GM23338 (cell line): Measurements from ENCODE around the gene MPV17L. TPM values are rescaled to one million over a fixed set of nuclear protein-coding genes. Genes with fewer than 3 reads are reported as not detected.

Source experiments
- ATAC-seq: fragments of 200-7000 bp; cut with Tn5 transposase; 3 replicates; pipeline ENCODE4 v1.9.1; 2020
- DNase-seq: peaks from one replicate; pipeline ENCODE4 v3.0.0-alpha.2; 2015; ENCODE audit warnings: low spot score
- H2AFZ ChIP-seq: fragments of 200-600 bp; sonication (generic); 2 replicates; pipeline ENCODE4 v1.8.0; 2016; ENCODE audit warnings: antibody characterized with exemption, mild to moderate bottlenecking, moderate library complexity
- H3F3A ChIP-seq: fragments of 200-600 bp; sonication (generic); replicated peaks from 2 replicates; pipeline ENCODE4 v1.8.0; 2017; ENCODE audit warnings: antibody characterized with exemption, mixed run types, low read depth
- H3K27ac ChIP-seq: fragments of 200-600 bp; sonication (generic); 2 replicates; pipeline ENCODE4 v1.6.1; 2016; ENCODE audit warnings: low read depth
- H3K27me3 ChIP-seq: fragments of 200-600 bp; sonication (generic); 2 replicates; pipeline ENCODE4 v1.8.0; 2016; ENCODE audit warnings: mild to moderate bottlenecking, mixed run types, moderate library complexity; ENCODE audit not compliant: insufficient read depth
- H3K36me3 ChIP-seq: fragments of 200-600 bp; sonication (generic); 2 replicates; pipeline ENCODE4 v1.8.0; 2016; ENCODE audit warnings: mild to moderate bottlenecking; ENCODE audit not compliant: insufficient read depth
- H3K4me1 ChIP-seq: fragments of 200-600 bp; sonication (generic); 2 replicates; pipeline ENCODE4 v1.8.0; 2016; ENCODE audit warnings: mild to moderate bottlenecking, moderate library complexity; ENCODE audit not compliant: insufficient read depth
- H3K4me2 ChIP-seq: fragments of 200-600 bp; sonication (generic); 2 replicates; pipeline ENCODE4 v1.7.1; 2017; ENCODE audit warnings: mixed run types
- H3K4me3 ChIP-seq: fragments of 200-600 bp; sonication (generic); 2 replicates; pipeline ENCODE4 v1.6.1; 2016; ENCODE audit warnings: mixed run types
- H3K79me2 ChIP-seq: fragments of 200-600 bp; sonication (generic); replicated peaks from 2 replicates; pipeline ENCODE4 v1.8.0; 2017; ENCODE audit warnings: mild to moderate bottlenecking; ENCODE audit not compliant: insufficient read depth
- H3K9me2 ChIP-seq: fragments of 200-600 bp; sonication (generic); 2 replicates; pipeline ENCODE4 v1.8.0; 2017; ENCODE audit not compliant: insufficient read depth
- H4K20me1 ChIP-seq: fragments of 200-600 bp; sonication (generic); replicated peaks from 2 replicates; pipeline ENCODE4 v1.8.0; 2017; ENCODE audit warnings: mild to moderate bottlenecking; ENCODE audit not compliant: insufficient read depth
- H3K27ac Mint-ChIP-seq: 2 replicates; pipeline ENCODE4 v1.8.0; 2020; ENCODE audit warnings: inconsistent platforms, mild to moderate bottlenecking, moderate library complexity, mixed read lengths
- H3K27me3 Mint-ChIP-seq: 3 replicates; pipeline ENCODE4 v1.8.0; 2022; ENCODE audit warnings: low read depth, mild to moderate bottlenecking, moderate library complexity, mixed read lengths, inconsistent platforms; ENCODE audit not compliant: insufficient read depth, poor library complexity
- H3K36me3 Mint-ChIP-seq: 3 replicates; pipeline ENCODE4 v1.8.0; 2021; ENCODE audit warnings: low read depth, mild to moderate bottlenecking, inconsistent platforms, moderate library complexity, mixed read lengths
- H3K4me1 Mint-ChIP-seq: 3 replicates; pipeline ENCODE4 v1.8.0; 2020; ENCODE audit warnings: mild to moderate bottlenecking, inconsistent platforms, mixed read lengths
- H3K4me3 Mint-ChIP-seq: 3 replicates; pipeline ENCODE4 v1.8.0; 2021; ENCODE audit warnings: moderate library complexity, mild to moderate bottlenecking, inconsistent platforms, mixed read lengths
- H3K9me3 Mint-ChIP-seq: 3 replicates; pipeline ENCODE4 v1.8.0; 2020; ENCODE audit warnings: moderate library complexity, mild to moderate bottlenecking, inconsistent platforms, mixed read lengths
- CREB1 ChIP-seq: fragments of 250-450 bp; sonication (Bioruptor Pico); IDR thresholded peaks from 2 replicates; pipeline ENCODE4 v1.5.0; 2020; ENCODE audit warnings: low read depth, mild to moderate bottlenecking, moderate library complexity
- EZH2 ChIP-seq: fragments of 200-600 bp; sonication (generic); IDR thresholded peaks from one replicate; pipeline ENCODE4 v1.8.0; 2017; ENCODE audit warnings: antibody characterized with exemption, mild to moderate bottlenecking, low read depth; ENCODE audit not compliant: unreplicated experiment
- EZH2phosphoT487 ChIP-seq: fragments of 200-600 bp; sonication (generic); IDR thresholded peaks from one replicate; pipeline ENCODE4 v1.8.1; 2018; ENCODE audit warnings: antibody characterized with exemption; ENCODE audit not compliant: unreplicated experiment
- JUNB ChIP-seq: IDR thresholded peaks from one replicate; pipeline ENCODE4 v1.6.1; 2016; ENCODE audit warnings: antibody characterized with exemption; ENCODE audit not compliant: unreplicated experiment
- NANOG ChIP-seq: IDR thresholded peaks from 2 replicates; pipeline ENCODE4 v1.6.1; 2016; ENCODE audit warnings: antibody characterized with exemption, borderline replicate concordance
- POLR2AphosphoS5 ChIP-seq: IDR thresholded peaks from 2 replicates; pipeline ENCODE4 v1.6.1; 2016; ENCODE audit warnings: antibody characterized with exemption, low read depth
- STAT1 ChIP-seq: IDR thresholded peaks from one replicate; pipeline ENCODE4 v1.6.1; 2016; ENCODE audit warnings: antibody characterized with exemption; ENCODE audit not compliant: unreplicated experiment
- ZNF114 ChIP-seq: fragments of 250-450 bp; sonication (Bioruptor Pico); IDR thresholded peaks from 2 replicates; pipeline ENCODE4 v1.5.0; 2020; ENCODE audit warnings: mild to moderate bottlenecking, moderate library complexity
- ZNF331 ChIP-seq: fragments of 250-450 bp; sonication (Bioruptor Pico); IDR thresholded peaks from 2 replicates; pipeline ENCODE4 v1.5.0; 2020; ENCODE audit warnings: low read depth, mild to moderate bottlenecking, moderate library complexity
- polyA plus RNA-seq: library from polyadenylated mRNA; unstranded; fragments of >200 nt; fragmentation: Nextera tagmentation; extraction: Ambion mirVana; gene quantifications from 2 replicates; pipeline ENCODE4 v1.2.1, GENCODE V29; 2016
- total RNA-seq: library from RNA; depleted of rRNA; stranded (reverse); fragments of >200 nt; shearing (Covaris generic); gene quantifications from 2 replicates; pipeline ENCODE4 v1.2.3, GENCODE V29; 2014
- TF ChIP-seq, protein P1 (sequence below): IDR thresholded peaks from 2 replicates; pipeline ENCODE4 v1.6.1; 2016; ENCODE audit warnings: antibody characterized with exemption
- TF ChIP-seq, protein P2 (sequence below): IDR thresholded peaks from one replicate; pipeline ENCODE4 v1.6.1; 2018; ENCODE audit warnings: antibody characterized with exemption; ENCODE audit not compliant: unreplicated experiment
- TF ChIP-seq, protein P3 (sequence below): fragments of 250-450 bp; sonication (Bioruptor Pico); IDR thresholded peaks from 2 replicates; pipeline ENCODE4 v1.5.0; 2020; ENCODE audit warnings: mild to moderate bottlenecking, moderate library complexity
- TF ChIP-seq, protein P4 (sequence below), 2 experiments: fragments of 200-600 bp in 1 of 2; sonication (generic) in 1 of 2; conservative IDR thresholded peaks; 2 replicates each; pipeline versions ENCODE4 v1.5.1 to v1.6.1; 2016 to 2017; ENCODE audit warnings: antibody characterized with exemption in 2 of 2, low read depth in 2 of 2, mild to moderate bottlenecking in 2 of 2, moderate library complexity in 1 of 2

The MPV17L gene
- total and polyA plus RNA-seq, 2 experiments from 2014 or later = 3.0 to 11.7 TPM

DNA sequence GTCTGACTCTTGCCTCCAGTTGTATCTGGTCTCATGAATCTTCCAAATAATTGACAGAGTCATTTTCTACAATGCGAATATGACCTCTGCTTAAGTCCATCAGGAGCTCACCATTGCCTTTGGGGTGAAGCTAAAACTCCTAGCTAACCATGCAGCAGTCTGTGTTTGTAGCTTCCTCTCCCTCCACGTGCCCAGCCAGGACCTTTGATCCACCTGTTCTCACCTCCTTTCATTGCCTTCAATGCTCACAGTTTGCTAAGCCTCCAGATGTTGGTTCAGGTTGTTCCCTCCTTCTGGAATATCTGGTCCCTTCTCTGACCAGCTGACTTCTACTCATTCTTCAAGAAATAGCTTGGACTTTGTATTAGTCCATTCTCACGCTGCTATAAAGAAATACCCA, 61.8 kb downstream of the MPV17L start:
- no peak for DNase-seq
- Histone ChIP-seq H3K27ac (no peak overlapping the region), H3K27me3 (no peaks in the 10 kb centered on the region), H3F3A (no peaks in the 10 kb centered on the region), H3K36me3 (no peaks in the 10 kb centered on the region), H2AFZ (no peak overlapping the region), H3K4me1 (no peaks in the 10 kb centered on the region), H3K79me2 (no peaks in the 10 kb centered on the region; the same call in 1 of the 2 replicates), H3K4me2 (no peak overlapping the region), H4K20me1 (no peaks in the 10 kb centered on the region), H3K4me3 (no peak overlapping the region), H3K9me2 (no peaks in the 10 kb centered on the region)
- ATAC-seq = no peak
- Mint-ChIP-seq H3K4me1 (no peaks in the 10 kb centered on the region), H3K27ac (no peak overlapping the region), H3K9me3 (no peaks in the 10 kb centered on the region), H3K36me3 (no peaks in the 10 kb centered on the region), H3K27me3 (peaks cover 9% of the 10 kb centered on the region), H3K4me3 (no peak overlapping the region)
- TF ChIP-seq NANOG (no peak), POLR2AphosphoS5 (no peak), STAT1 (no peak), CREB1 (no peak), ZNF331 (CRISPR knock-in tag) (no peak), EZH2 (no peak), EZH2phosphoT487 (no peak), ZNF114 (CRISPR knock-in tag) (no peak), JUNB (no peak)
- TF ChIP-seq, protein P1, sequence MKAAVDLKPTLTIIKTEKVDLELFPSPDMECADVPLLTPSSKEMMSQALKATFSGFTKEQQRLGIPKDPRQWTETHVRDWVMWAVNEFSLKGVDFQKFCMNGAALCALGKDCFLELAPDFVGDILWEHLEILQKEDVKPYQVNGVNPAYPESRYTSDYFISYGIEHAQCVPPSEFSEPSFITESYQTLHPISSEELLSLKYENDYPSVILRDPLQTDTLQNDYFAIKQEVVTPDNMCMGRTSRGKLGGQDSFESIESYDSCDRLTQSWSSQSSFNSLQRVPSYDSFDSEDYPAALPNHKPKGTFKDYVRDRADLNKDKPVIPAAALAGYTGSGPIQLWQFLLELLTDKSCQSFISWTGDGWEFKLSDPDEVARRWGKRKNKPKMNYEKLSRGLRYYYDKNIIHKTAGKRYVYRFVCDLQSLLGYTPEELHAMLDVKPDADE = no peak
- TF ChIP-seq, protein P2, sequence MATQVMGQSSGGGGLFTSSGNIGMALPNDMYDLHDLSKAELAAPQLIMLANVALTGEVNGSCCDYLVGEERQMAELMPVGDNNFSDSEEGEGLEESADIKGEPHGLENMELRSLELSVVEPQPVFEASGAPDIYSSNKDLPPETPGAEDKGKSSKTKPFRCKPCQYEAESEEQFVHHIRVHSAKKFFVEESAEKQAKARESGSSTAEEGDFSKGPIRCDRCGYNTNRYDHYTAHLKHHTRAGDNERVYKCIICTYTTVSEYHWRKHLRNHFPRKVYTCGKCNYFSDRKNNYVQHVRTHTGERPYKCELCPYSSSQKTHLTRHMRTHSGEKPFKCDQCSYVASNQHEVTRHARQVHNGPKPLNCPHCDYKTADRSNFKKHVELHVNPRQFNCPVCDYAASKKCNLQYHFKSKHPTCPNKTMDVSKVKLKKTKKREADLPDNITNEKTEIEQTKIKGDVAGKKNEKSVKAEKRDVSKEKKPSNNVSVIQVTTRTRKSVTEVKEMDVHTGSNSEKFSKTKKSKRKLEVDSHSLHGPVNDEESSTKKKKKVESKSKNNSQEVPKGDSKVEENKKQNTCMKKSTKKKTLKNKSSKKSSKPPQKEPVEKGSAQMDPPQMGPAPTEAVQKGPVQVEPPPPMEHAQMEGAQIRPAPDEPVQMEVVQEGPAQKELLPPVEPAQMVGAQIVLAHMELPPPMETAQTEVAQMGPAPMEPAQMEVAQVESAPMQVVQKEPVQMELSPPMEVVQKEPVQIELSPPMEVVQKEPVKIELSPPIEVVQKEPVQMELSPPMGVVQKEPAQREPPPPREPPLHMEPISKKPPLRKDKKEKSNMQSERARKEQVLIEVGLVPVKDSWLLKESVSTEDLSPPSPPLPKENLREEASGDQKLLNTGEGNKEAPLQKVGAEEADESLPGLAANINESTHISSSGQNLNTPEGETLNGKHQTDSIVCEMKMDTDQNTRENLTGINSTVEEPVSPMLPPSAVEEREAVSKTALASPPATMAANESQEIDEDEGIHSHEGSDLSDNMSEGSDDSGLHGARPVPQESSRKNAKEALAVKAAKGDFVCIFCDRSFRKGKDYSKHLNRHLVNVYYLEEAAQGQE = no peak
- TF ChIP-seq, protein P3, sequence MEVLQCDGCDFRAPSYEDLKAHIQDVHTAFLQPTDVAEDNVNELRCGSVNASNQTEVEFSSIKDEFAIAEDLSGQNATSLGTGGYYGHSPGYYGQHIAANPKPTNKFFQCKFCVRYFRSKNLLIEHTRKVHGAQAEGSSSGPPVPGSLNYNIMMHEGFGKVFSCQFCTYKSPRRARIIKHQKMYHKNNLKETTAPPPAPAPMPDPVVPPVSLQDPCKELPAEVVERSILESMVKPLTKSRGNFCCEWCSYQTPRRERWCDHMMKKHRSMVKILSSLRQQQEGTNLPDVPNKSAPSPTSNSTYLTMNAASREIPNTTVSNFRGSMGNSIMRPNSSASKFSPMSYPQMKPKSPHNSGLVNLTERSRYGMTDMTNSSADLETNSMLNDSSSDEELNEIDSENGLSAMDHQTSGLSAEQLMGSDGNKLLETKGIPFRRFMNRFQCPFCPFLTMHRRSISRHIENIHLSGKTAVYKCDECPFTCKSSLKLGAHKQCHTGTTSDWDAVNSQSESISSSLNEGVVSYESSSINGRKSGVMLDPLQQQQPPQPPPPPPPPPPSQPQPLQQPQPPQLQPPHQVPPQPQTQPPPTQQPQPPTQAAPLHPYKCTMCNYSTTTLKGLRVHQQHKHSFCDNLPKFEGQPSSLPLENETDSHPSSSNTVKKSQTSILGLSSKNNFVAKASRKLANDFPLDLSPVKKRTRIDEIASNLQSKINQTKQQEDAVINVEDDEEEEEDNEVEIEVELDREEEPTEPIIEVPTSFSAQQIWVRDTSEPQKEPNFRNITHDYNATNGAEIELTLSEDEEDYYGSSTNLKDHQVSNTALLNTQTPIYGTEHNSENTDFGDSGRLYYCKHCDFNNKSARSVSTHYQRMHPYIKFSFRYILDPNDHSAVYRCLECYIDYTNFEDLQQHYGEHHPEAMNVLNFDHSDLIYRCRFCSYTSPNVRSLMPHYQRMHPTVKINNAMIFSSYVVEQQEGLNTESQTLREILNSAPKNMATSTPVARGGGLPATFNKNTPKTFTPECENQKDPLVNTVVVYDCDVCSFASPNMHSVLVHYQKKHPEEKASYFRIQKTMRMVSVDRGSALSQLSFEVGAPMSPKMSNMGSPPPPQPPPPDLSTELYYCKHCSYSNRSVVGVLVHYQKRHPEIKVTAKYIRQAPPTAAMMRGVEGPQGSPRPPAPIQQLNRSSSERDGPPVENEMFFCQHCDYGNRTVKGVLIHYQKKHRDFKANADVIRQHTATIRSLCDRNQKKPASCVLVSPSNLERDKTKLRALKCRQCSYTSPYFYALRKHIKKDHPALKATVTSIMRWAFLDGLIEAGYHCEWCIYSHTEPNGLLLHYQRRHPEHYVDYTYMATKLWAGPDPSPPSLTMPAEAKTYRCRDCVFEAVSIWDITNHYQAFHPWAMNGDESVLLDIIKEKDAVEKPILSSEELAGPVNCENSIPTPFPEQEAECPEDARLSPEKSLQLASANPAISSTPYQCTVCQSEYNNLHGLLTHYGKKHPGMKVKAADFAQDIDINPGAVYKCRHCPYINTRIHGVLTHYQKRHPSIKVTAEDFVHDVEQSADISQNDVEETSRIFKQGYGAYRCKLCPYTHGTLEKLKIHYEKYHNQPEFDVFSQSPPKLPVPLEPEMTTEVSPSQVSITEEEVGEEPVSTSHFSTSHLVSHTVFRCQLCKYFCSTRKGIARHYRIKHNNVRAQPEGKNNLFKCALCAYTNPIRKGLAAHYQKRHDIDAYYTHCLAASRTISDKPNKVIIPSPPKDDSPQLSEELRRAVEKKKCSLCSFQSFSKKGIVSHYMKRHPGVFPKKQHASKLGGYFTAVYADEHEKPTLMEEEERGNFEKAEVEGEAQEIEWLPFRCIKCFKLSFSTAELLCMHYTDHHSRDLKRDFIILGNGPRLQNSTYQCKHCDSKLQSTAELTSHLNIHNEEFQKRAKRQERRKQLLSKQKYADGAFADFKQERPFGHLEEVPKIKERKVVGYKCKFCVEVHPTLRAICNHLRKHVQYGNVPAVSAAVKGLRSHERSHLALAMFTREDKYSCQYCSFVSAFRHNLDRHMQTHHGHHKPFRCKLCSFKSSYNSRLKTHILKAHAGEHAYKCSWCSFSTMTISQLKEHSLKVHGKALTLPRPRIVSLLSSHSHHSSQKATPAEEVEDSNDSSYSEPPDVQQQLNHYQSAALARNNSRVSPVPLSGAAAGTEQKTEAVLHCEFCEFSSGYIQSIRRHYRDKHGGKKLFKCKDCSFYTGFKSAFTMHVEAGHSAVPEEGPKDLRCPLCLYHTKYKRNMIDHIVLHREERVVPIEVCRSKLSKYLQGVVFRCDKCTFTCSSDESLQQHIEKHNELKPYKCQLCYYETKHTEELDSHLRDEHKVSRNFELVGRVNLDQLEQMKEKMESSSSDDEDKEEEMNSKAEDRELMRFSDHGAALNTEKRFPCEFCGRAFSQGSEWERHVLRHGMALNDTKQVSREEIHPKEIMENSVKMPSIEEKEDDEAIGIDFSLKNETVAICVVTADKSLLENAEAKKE (CRISPR knock-in tag) = no peak
- TF ChIP-seq, protein P4, sequence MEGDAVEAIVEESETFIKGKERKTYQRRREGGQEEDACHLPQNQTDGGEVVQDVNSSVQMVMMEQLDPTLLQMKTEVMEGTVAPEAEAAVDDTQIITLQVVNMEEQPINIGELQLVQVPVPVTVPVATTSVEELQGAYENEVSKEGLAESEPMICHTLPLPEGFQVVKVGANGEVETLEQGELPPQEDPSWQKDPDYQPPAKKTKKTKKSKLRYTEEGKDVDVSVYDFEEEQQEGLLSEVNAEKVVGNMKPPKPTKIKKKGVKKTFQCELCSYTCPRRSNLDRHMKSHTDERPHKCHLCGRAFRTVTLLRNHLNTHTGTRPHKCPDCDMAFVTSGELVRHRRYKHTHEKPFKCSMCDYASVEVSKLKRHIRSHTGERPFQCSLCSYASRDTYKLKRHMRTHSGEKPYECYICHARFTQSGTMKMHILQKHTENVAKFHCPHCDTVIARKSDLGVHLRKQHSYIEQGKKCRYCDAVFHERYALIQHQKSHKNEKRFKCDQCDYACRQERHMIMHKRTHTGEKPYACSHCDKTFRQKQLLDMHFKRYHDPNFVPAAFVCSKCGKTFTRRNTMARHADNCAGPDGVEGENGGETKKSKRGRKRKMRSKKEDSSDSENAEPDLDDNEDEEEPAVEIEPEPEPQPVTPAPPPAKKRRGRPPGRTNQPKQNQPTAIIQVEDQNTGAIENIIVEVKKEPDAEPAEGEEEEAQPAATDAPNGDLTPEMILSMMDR (conservative IDR thresholded peaks at IDR 0.05; ENCODE audit: low read depth in 2 of 2) = no peak
